ENCODE measurements around the gene GOLGA2. TPM values are rescaled to one million over a fixed set of nuclear protein-coding genes. Genes with fewer than 3 reads are reported as not detected.

GOLGA2 gene
- total RNA-seq, 1 donor from 2014 or later = 25.2 TPM

DNA sequence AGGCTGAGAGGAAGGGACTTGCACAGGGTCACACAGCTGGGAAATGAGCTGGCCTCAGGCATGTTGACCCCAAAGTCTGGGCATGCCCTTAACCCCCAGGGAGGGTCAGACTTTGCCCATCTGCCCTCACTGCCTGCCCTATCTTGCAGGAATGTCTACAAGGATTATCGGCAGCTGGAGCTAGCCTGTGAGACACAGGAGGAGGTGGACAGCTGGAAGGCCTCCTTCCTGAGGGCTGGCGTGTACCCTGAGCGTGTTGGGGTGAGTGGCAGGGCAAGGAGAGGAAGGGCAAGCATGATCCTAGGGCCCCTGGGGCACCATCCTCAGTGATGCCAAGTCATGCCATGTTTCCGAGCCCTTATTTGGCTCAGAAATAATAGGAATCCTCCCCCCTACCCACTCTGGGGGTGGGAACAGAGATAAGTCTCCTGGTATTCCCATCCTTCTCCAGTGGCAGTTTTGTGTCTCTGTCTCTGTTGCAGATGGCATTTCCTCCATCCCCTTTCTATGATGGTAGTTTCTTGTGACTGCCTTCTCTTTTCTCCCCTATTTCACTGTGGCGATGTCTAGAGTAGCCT lies 28.5 kb downstream of the GOLGA2 start:
- Histone ChIP-seq H3F3A (ENCODE audit: low read depth) (peaks cover 11% of the 10 kb centered on the region), H2AFZ (replicated peaks) (no peak overlapping the region), H3K27me3 (peaks cover 24% of the 10 kb centered on the region), H3K9ac (no peak overlapping the region), H3K36me3 (no peaks in the 10 kb centered on the region), H3K9me3 (ENCODE audit: low read depth) (no peaks in the 10 kb centered on the region), H4K20me1 (ENCODE audit: low read depth) (peaks cover 10% of the 10 kb centered on the region), H3K27ac (no peak overlapping the region), H3K79me2 (ENCODE audit: low read depth) (no peaks in the 10 kb centered on the region), H3K4me3 (no peak overlapping the region), H3K4me2 (no peak overlapping the region), H3K4me1 (peaks cover 15% of the 10 kb centered on the region)
- H3K27ac Mint-ChIP-seq = no peak overlapping the region
- peaks cover 8% of the 10 kb centered on the region for H3K27me3 Mint-ChIP-seq (ENCODE audit: insufficient read depth, low read depth)
- no peak overlapping the region for H3K4me3 Mint-ChIP-seq
- TF ChIP-seq CTCF (IDR thresholded peaks at IDR 0.05) (no peak), EZH2phosphoT487 (IDR thresholded peaks at IDR 0.05) (no peak), EZH2 (IDR thresholded peaks at IDR 0.05) (no peak)
- peaks cover 18% of the 10 kb centered on the region for H3K36me3 Mint-ChIP-seq
- H3K4me1 Mint-ChIP-seq = peaks cover 30% of the 10 kb centered on the region
- H3K9me3 Mint-ChIP-seq = no peaks in the 10 kb centered on the region
- DNase-seq (ENCODE audit: low spot score) = no peak

GRCh38 chr9:128246471-128246870 lies 29.3 kb downstream of the GOLGA2 start:
- Histone ChIP-seq H3K4me3 (no peak overlapping the region), H3K9ac (no peak overlapping the region), H3K4me1 (peaks cover 15% of the 10 kb centered on the region), H3K27ac (no peak overlapping the region), H3K27me3 (peaks cover 23% of the 10 kb centered on the region), H3K9me3 (ENCODE audit: low read depth) (no peaks in the 10 kb centered on the region), H3K36me3 (no peaks in the 10 kb centered on the region), H2AFZ (replicated peaks) (no peak overlapping the region), H3K79me2 (ENCODE audit: low read depth) (no peaks in the 10 kb centered on the region), H3F3A (ENCODE audit: low read depth) (peaks cover 11% of the 10 kb centered on the region), H4K20me1 (ENCODE audit: low read depth) (peaks cover 4% of the 10 kb centered on the region), H3K4me2 (no peak overlapping the region)
- Mint-ChIP-seq H3K27ac (no peak overlapping the region), H3K9me3 (no peaks in the 10 kb centered on the region), H3K4me3 (no peak overlapping the region), H3K27me3 (ENCODE audit: insufficient read depth, low read depth) (peaks cover 9% of the 10 kb centered on the region), H3K4me1 (peaks cover 33% of the 10 kb centered on the region), H3K36me3 (peaks cover 14% of the 10 kb centered on the region)
- TF ChIP-seq EZH2phosphoT487 (IDR thresholded peaks at IDR 0.05) (no peak), CTCF (IDR thresholded peaks at IDR 0.05) (no peak), EZH2 (IDR thresholded peaks at IDR 0.05) (no peak)
- no peak for DNase-seq (ENCODE audit: low spot score)

- Histone ChIP-seq H3K4me3 (no peak overlapping the region), H3K4me1 (peaks cover 8% of the 10 kb centered on the region), H3K79me2 (ENCODE audit: low read depth) (no peaks in the 10 kb centered on the region), H4K20me1 (ENCODE audit: low read depth) (no peaks in the 10 kb centered on the region), H3K9me3 (ENCODE audit: low read depth) (no peaks in the 10 kb centered on the region), H2AFZ (replicated peaks) (no peak overlapping the region), H3K36me3 (no peaks in the 10 kb centered on the region), H3K4me2 (no peak overlapping the region), H3K27ac (no peak overlapping the region), H3K9ac (no peak overlapping the region), H3F3A (ENCODE audit: low read depth) (peaks cover 11% of the 10 kb centered on the region), H3K27me3 (peaks cover 14% of the 10 kb centered on the region)
- peaks cover 32% of the 10 kb centered on the region for H3K4me1 Mint-ChIP-seq
- H3K4me3 Mint-ChIP-seq = peak overlapping the region; percentile 71
- peaks cover 12% of the 10 kb centered on the region for H3K36me3 Mint-ChIP-seq
- no peak for TF ChIP-seq CTCF (IDR thresholded peaks at IDR 0.05)
- TF ChIP-seq EZH2phosphoT487 (IDR thresholded peaks at IDR 0.05) = no peak
- H3K27me3 Mint-ChIP-seq (ENCODE audit: insufficient read depth, low read depth) = peaks cover 12% of the 10 kb centered on the region
- H3K9me3 Mint-ChIP-seq = no peaks in the 10 kb centered on the region
- DNase-seq (ENCODE audit: low spot score) = no peak
- H3K27ac Mint-ChIP-seq = peak overlapping the region; percentile 87
Observed at GRCh38 chr9:128245421-128246151, 30.2 kb downstream of the GOLGA2 start.

All from neural progenitor cell (in vitro differentiated cells).